IPS-18a (cell line): Measurements from ENCODE around the gene IQCB1.
"Not testable (repeated sequence)": the region's sequence is repeated elsewhere in the genome, so short reads cannot be mapped to it uniquely, and the experiment has no call there.

Experiments
- H3K27ac ChIP-seq: one replicate; pipeline ENCODE4 v1.5.1; 2013; ENCODE audit warnings: low read length
- H3K27me3 ChIP-seq: one replicate; pipeline ENCODE4 v1.6.1; 2013; ENCODE audit warnings: mild to moderate bottlenecking, low read length; ENCODE audit not compliant: control insufficient read depth, insufficient read depth
- H3K36me3 ChIP-seq: one replicate; pipeline ENCODE4 v1.6.1; 2013; ENCODE audit warnings: low read depth, low read length; ENCODE audit not compliant: control insufficient read depth
- H3K4me1 ChIP-seq: one replicate; pipeline ENCODE4 v1.6.1; 2013; ENCODE audit warnings: low read depth, low read length; ENCODE audit not compliant: control insufficient read depth
- H3K4me3 ChIP-seq: one replicate; pipeline ENCODE4 v1.5.1; 2013; ENCODE audit warnings: low read length
- H3K9ac ChIP-seq: one replicate; pipeline ENCODE4 v1.6.1; 2013; ENCODE audit warnings: mild to moderate bottlenecking, low read length, moderate library complexity
- H3K9me3 ChIP-seq: one replicate; pipeline ENCODE4 v1.6.1; 2013; ENCODE audit warnings: low read depth, low read length; ENCODE audit not compliant: control insufficient read depth

The IQCB1 gene

GRCh38 chr3:121834671-121835464 is at the start of gene IQCB1, which contains the start of gene EAF2:
Gene IQCB1, minus strand, starts transcription at chr3:121835060. Its CDS starts 6,100 bp downstream, at chr3:121828960.
Gene EAF2, plus strand, starts transcription at chr3:121835209. Its CDS starts 77 bp downstream, at chr3:121835286.
- Histone ChIP-seq H3K36me3 (peaks cover 8% of the 10 kb centered on the region), H3K4me3 (peak within 1 kb of the TSS; percentile 85), H3K27me3 (peaks cover 15% of the 10 kb centered on the region), H3K9me3 (no peaks in the 10 kb centered on the region), H3K9ac (peak within 1 kb of the TSS; percentile 96), H3K27ac (peak within 1 kb of the TSS; percentile 47), H3K4me1 (peaks cover 6% of the 10 kb centered on the region)

- H3K27me3 ChIP-seq: no peaks in the 10 kb centered on the region
- no peak overlapping the region for H3K4me3 ChIP-seq
- peaks cover 8% of the 10 kb centered on the region for H3K4me1 ChIP-seq
- H3K9ac ChIP-seq: no peak overlapping the region
- no peaks in the 10 kb centered on the region for H3K9me3 ChIP-seq
- no peak overlapping the region for H3K27ac ChIP-seq
- H3K36me3 ChIP-seq: no peaks in the 10 kb centered on the region
Observed at GRCh38 chr3:121883507-121883906, 48.6 kb upstream of the IQCB1 start.

GRCh38 chr3:121878411-121878810 is 43.6 kb upstream of the IQCB1 start:
- Histone ChIP-seq H3K9ac (no peak overlapping the region), H3K36me3 (no peaks in the 10 kb centered on the region), H3K9me3 (no peaks in the 10 kb centered on the region), H3K4me1 (peaks cover 8% of the 10 kb centered on the region), H3K27me3 (no peaks in the 10 kb centered on the region), H3K4me3 (no peak overlapping the region), H3K27ac (no peak overlapping the region)

GRCh38 chr3:121871430-121871829 is 36.6 kb upstream of the IQCB1 start:
- no peaks in the 10 kb centered on the region for H3K4me1 ChIP-seq
- H3K9ac ChIP-seq: no peak overlapping the region
- H3K36me3 ChIP-seq: no peaks in the 10 kb centered on the region
- no peaks in the 10 kb centered on the region for H3K27me3 ChIP-seq
- H3K4me3 ChIP-seq: no peak overlapping the region
- no peak overlapping the region for H3K27ac ChIP-seq
- H3K9me3 ChIP-seq: no peaks in the 10 kb centered on the region

GRCh38 chr3:121870717-121871116 is 35.9 kb upstream of the IQCB1 start:
- Histone ChIP-seq H3K27ac (no peak overlapping the region), H3K27me3 (no peaks in the 10 kb centered on the region), H3K9ac (no peak overlapping the region), H3K4me1 (no peaks in the 10 kb centered on the region), H3K4me3 (no peak overlapping the region), H3K9me3 (no peaks in the 10 kb centered on the region), H3K36me3 (no peaks in the 10 kb centered on the region)

- H3K4me3 ChIP-seq: no peak overlapping the region
- no peaks in the 10 kb centered on the region for H3K9me3 ChIP-seq
- no peaks in the 10 kb centered on the region for H3K4me1 ChIP-seq
- H3K27me3 ChIP-seq: no peaks in the 10 kb centered on the region
- no peaks in the 10 kb centered on the region for H3K36me3 ChIP-seq
- no peak overlapping the region for H3K9ac ChIP-seq
- H3K27ac ChIP-seq: no peak overlapping the region
Observed at GRCh38 chr3:121869736-121870135, 34.9 kb upstream of the IQCB1 start.

GRCh38 chr3:121863801-121864200 is 28.9 kb upstream of the IQCB1 start:
- Histone ChIP-seq H3K36me3 (no peaks in the 10 kb centered on the region), H3K9ac (no peak overlapping the region)

GRCh38 chr3:121863247-121863646 is 28.4 kb upstream of the IQCB1 start:
- not testable (repeated sequence) for H3K9ac ChIP-seq, H3K27me3 ChIP-seq, H3K4me1 ChIP-seq, H3K9me3 ChIP-seq, H3K27ac ChIP-seq, H3K4me3 ChIP-seq, H3K36me3 ChIP-seq

More at GRCh38 chr3:121863801-121864200, 28.9 kb upstream of the IQCB1 start:
- no peaks in the 10 kb centered on the region for H3K27me3 ChIP-seq
- H3K27ac ChIP-seq: no peak overlapping the region
- no peak overlapping the region for H3K4me3 ChIP-seq
- no peaks in the 10 kb centered on the region for H3K9me3 ChIP-seq
- H3K4me1 ChIP-seq: no peaks in the 10 kb centered on the region

GRCh38 chr3:121857778-121858177 is 22.9 kb upstream of the IQCB1 start:
- not testable (repeated sequence) for H3K27me3 ChIP-seq, H3K36me3 ChIP-seq, H3K27ac ChIP-seq, H3K4me3 ChIP-seq, H3K9me3 ChIP-seq, H3K9ac ChIP-seq, H3K4me1 ChIP-seq

GRCh38 chr3:121855555-121855954 is 20.7 kb upstream of the IQCB1 start:
- no peaks in the 10 kb centered on the region for H3K4me1 ChIP-seq
- no peaks in the 10 kb centered on the region for H3K9me3 ChIP-seq
- no peaks in the 10 kb centered on the region for H3K36me3 ChIP-seq
- no peaks in the 10 kb centered on the region for H3K27me3 ChIP-seq
- H3K27ac ChIP-seq: no peak overlapping the region
- H3K9ac ChIP-seq: no peak overlapping the region
- no peak overlapping the region for H3K4me3 ChIP-seq

GRCh38 chr3:121852256-121852655 is 17.4 kb upstream of the IQCB1 start:
- Histone ChIP-seq H3K9ac (no peak overlapping the region), H3K9me3 (no peaks in the 10 kb centered on the region), H3K4me1 (no peaks in the 10 kb centered on the region), H3K4me3 (no peak overlapping the region), H3K27me3 (no peaks in the 10 kb centered on the region), H3K36me3 (no peaks in the 10 kb centered on the region), H3K27ac (no peak overlapping the region)

- Histone ChIP-seq H3K27ac (no peak overlapping the region), H3K9me3 (no peaks in the 10 kb centered on the region), H3K4me3 (no peak overlapping the region), H3K9ac (no peak overlapping the region), H3K36me3 (no peaks in the 10 kb centered on the region), H3K4me1 (no peaks in the 10 kb centered on the region), H3K27me3 (no peaks in the 10 kb centered on the region)
Observed at GRCh38 chr3:121844892-121845291, 10.0 kb upstream of the IQCB1 start.
